Measurements from ENCODE around the gene ALDOB. TPM values are rescaled to one million over a fixed set of nuclear protein-coding genes. Genes with fewer than 3 reads are reported as not detected.

The ALDOB gene
- total RNA-seq, 1 donor from 2014 or later: not detected

DNA sequence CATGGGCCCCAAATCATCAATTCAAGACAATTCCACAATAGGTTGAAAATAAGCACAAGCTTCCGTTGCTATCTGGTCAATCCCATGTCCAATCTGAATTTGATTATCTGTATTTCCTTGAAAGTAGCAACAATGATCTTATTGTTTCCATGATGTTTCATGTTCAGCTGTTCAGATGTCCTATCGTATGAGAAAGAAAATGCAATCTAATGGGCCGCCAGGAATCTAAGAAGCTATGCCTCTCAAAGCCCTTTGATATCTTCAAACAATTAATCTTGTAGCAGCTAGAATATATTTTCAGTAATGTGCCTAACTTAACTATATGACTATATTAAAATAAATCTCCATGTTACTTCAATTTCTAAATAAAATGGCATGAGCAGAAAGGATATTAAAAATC lies 32.1 kb upstream of the ALDOB start:
- no peak for TF ChIP-seq CTCF (IDR thresholded peaks at IDR 0.05; ENCODE audit: partially characterized antibody, unreplicated experiment)

DNA sequence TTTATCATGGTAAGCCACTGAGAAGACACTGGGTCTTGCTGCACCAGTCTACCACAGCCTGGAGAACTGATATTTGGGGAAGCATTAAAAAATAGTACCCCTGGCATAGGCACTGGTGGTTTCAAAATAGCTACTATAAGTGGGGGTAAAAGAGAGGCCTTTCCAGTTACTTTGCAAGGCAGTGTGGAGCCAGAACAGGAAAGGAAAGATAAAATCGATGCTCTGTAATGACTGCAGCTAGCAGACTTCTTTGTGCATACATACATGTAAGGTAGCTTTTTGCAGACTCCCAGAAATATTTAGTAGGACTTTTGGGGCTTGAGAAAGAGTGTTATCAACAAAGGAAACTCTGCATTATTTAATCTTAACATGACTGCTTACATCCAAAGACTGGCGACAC lies 31.3 kb upstream of the ALDOB start:
- no peak for DNase-seq
- no peaks in the 10 kb centered on the region for H3K9me3 Mint-ChIP-seq (ENCODE audit: unreplicated experiment)
- no peaks in the 10 kb centered on the region for H3K36me3 Mint-ChIP-seq (ENCODE audit: unreplicated experiment)
- no peak for TF ChIP-seq CTCF (IDR thresholded peaks at IDR 0.05; ENCODE audit: partially characterized antibody, unreplicated experiment)
- H3K27ac Mint-ChIP-seq (ENCODE audit: unreplicated experiment): no peak overlapping the region
- peaks cover 2% of the 10 kb centered on the region for H3K27me3 Mint-ChIP-seq (ENCODE audit: unreplicated experiment)
- H3K4me1 Mint-ChIP-seq (ENCODE audit: low read depth, unreplicated experiment): peaks cover 9% of the 10 kb centered on the region
- no peak overlapping the region for H3K4me3 Mint-ChIP-seq (ENCODE audit: unreplicated experiment)

More for the DNA sequence above, 32.1 kb upstream of the ALDOB start:
- no peak for DNase-seq
- H3K27ac Mint-ChIP-seq (ENCODE audit: unreplicated experiment): no peak overlapping the region
- H3K9me3 Mint-ChIP-seq (ENCODE audit: unreplicated experiment): no peaks in the 10 kb centered on the region
- no peak overlapping the region for H3K4me3 Mint-ChIP-seq (ENCODE audit: unreplicated experiment)
- peaks cover 2% of the 10 kb centered on the region for H3K27me3 Mint-ChIP-seq (ENCODE audit: unreplicated experiment)
- no peaks in the 10 kb centered on the region for H3K36me3 Mint-ChIP-seq (ENCODE audit: unreplicated experiment)
- peaks cover 9% of the 10 kb centered on the region for H3K4me1 Mint-ChIP-seq (ENCODE audit: low read depth, unreplicated experiment)

GRCh38 chr9:101465326-101465915 lies 29.8 kb upstream of the ALDOB start:
- Mint-ChIP-seq H3K27ac (ENCODE audit: unreplicated experiment) (no peak overlapping the region), H3K9me3 (ENCODE audit: unreplicated experiment) (no peaks in the 10 kb centered on the region), H3K4me3 (ENCODE audit: unreplicated experiment) (no peak overlapping the region), H3K27me3 (ENCODE audit: unreplicated experiment) (peaks cover 2% of the 10 kb centered on the region), H3K4me1 (ENCODE audit: low read depth, unreplicated experiment) (peaks cover 9% of the 10 kb centered on the region), H3K36me3 (ENCODE audit: unreplicated experiment) (no peaks in the 10 kb centered on the region)
- no peak for TF ChIP-seq CTCF (IDR thresholded peaks at IDR 0.05; ENCODE audit: partially characterized antibody, unreplicated experiment)
- peak; percentile 39 for DNase-seq

- H3K36me3 Mint-ChIP-seq (ENCODE audit: unreplicated experiment): no peaks in the 10 kb centered on the region
- no peak overlapping the region for H3K27ac Mint-ChIP-seq (ENCODE audit: unreplicated experiment)
- H3K9me3 Mint-ChIP-seq (ENCODE audit: unreplicated experiment): peaks cover 1% of the 10 kb centered on the region
- no peak for DNase-seq
- H3K4me1 Mint-ChIP-seq (ENCODE audit: low read depth, unreplicated experiment): peaks cover 9% of the 10 kb centered on the region
- TF ChIP-seq CTCF (IDR thresholded peaks at IDR 0.05; ENCODE audit: partially characterized antibody, unreplicated experiment): no peak
- H3K4me3 Mint-ChIP-seq (ENCODE audit: unreplicated experiment): no peak overlapping the region
- peaks cover 2% of the 10 kb centered on the region for H3K27me3 Mint-ChIP-seq (ENCODE audit: unreplicated experiment)
Measured at GRCh38 chr9:101463397-101463796, 27.8 kb upstream of the ALDOB start.

GRCh38 chr9:101462558-101462957 lies 27.0 kb upstream of the ALDOB start:
- Mint-ChIP-seq H3K36me3 (ENCODE audit: unreplicated experiment) (no peaks in the 10 kb centered on the region), H3K27me3 (ENCODE audit: unreplicated experiment) (peaks cover 2% of the 10 kb centered on the region), H3K27ac (ENCODE audit: unreplicated experiment) (no peak overlapping the region), H3K9me3 (ENCODE audit: unreplicated experiment) (peaks cover 1% of the 10 kb centered on the region), H3K4me3 (ENCODE audit: unreplicated experiment) (no peak overlapping the region), H3K4me1 (ENCODE audit: low read depth, unreplicated experiment) (peaks cover 6% of the 10 kb centered on the region)
- no peak for TF ChIP-seq CTCF (IDR thresholded peaks at IDR 0.05; ENCODE audit: partially characterized antibody, unreplicated experiment)
- no peak for DNase-seq
